GM12892 (cell line): ENCODE data around the gene PPP1R7.

Source experiments
- POLR2A ChIP-seq: IDR thresholded peaks from 2 replicates; pipeline ENCODE4 v1.6.1; 2011; ENCODE audit warnings: low read depth, low read length, control low read depth
- TAF1 ChIP-seq: IDR thresholded peaks from 2 replicates; pipeline ENCODE4 v1.6.1; 2011; ENCODE audit warnings: low read depth, mild to moderate bottlenecking, control low read depth, low read length, borderline replicate concordance

DNA sequence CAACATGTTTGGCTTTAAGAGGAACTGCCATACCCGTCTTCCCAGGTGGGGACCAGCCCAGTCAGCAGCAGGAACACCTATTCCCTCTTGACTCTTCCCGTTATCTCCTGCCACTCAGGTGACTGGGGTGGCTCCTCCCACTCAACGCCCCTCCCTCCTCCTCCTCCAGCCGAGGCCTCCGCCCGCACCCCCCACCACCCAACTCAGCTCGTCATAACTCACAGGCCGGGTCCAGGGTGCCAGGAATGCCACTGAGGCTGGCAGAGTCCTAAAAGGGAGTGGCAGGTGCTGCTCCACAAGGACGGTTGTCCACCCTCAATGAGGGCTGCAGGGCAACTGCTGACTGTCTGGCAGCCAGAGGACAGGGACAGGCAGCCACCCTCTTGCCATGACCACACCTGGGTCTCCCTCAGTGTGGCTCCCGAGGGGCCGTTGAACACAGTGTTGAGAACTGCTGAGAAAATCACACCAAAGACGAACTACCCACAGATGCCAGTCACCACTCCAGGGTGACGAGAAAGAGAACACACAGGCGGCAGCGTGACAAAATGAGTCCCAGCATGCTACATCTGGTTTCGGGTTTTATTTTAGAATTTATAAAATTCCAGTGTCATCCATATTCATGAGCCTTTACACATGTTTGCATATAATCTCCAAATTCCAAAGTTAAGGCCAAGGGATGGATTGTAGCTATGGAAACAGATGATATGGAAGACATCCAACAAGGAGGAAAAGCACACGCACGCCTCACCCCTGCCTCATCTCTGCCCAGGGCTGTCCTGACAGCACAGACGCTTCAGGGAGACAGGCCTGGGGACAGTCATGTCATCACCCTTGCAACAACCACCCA, 76.7 kb downstream of the PPP1R7 start:
- TF ChIP-seq TAF1 (no peak), POLR2A (0 out of 2 replicates have a peak, but pooled peaks have one; percentile 17)
